Keratinocyte (primary cell): Measurements from ENCODE around the gene AMBP. TPM values are rescaled to one million over a fixed set of nuclear protein-coding genes. Genes with fewer than 3 reads are reported as not detected.

Experiments used
- DNase-seq: peaks from one replicate; pipeline ENCODE4 v3.0.0-alpha.2; 2011; ENCODE audit warnings: low read depth, missing footprints, low spot score
- FAIRE-seq: peaks from 2 replicates; lab custom pipeline; 2011; peaks lifted over from hg19 to GRCh38; lab: Jason Lieb, UNC
- H2AFZ ChIP-seq: 2 replicates; pipeline ENCODE4 v1.6.0; 2012; ENCODE audit warnings: low read length, control low read depth, inconsistent platforms; ENCODE audit not compliant: control insufficient read depth
- H3K27ac ChIP-seq: 2 replicates; pipeline ENCODE4 v1.5.1; 2011; ENCODE audit warnings: low read length; ENCODE audit not compliant: control insufficient read depth, insufficient read depth
- H3K27me3 ChIP-seq: 3 replicates; pipeline ENCODE4 v1.6.0; 2011; ENCODE audit warnings: low read length; ENCODE audit not compliant: control insufficient read depth, insufficient read depth; ENCODE audit errors: extremely low read depth
- H3K36me3 ChIP-seq, 2 experiments: 2 replicates in 1 of 2; 3 replicates in 1 of 2; pipeline ENCODE4 v1.5.1; 2011; ENCODE audit warnings: low read length in 2 of 2, mild to moderate bottlenecking in 1 of 2; ENCODE audit not compliant: control insufficient read depth in 2 of 2, insufficient read depth in 2 of 2; ENCODE audit errors: extremely low read depth in 1 of 2
- H3K4me1 ChIP-seq: 3 replicates; pipeline ENCODE4 v1.5.1; 2011; ENCODE audit warnings: low read length; ENCODE audit not compliant: control insufficient read depth, insufficient read depth; ENCODE audit errors: extremely low read depth
- H3K4me2 ChIP-seq: 3 replicates; pipeline ENCODE4 v1.6.0; 2011; ENCODE audit warnings: low read depth, low read length; ENCODE audit not compliant: control insufficient read depth, insufficient read depth; ENCODE audit errors: extremely low read depth
- H3K4me3 ChIP-seq, 3 experiments: fragments of 200-600 bp in 1 of 3; sonication (generic) in 1 of 3; 2 replicates in 2 of 3; 3 replicates in 1 of 3; pipeline ENCODE4 v1.5.1; 2011 to 2016; ENCODE audit warnings: low read length in 3 of 3, mild to moderate bottlenecking in 3 of 3, control low read depth in 2 of 3, inconsistent platforms in 1 of 3, low read depth in 1 of 3, mixed read lengths in 1 of 3, mixed run types in 1 of 3, moderate library complexity in 1 of 3; ENCODE audit not compliant: control insufficient read depth in 2 of 3, insufficient read depth in 2 of 3; ENCODE audit errors: extremely low read depth in 1 of 3
- H3K79me2 ChIP-seq: 2 replicates; pipeline ENCODE4 v1.6.0; 2012; ENCODE audit warnings: low read length; ENCODE audit not compliant: control insufficient read depth, insufficient read depth
- H3K9ac ChIP-seq: 3 replicates; pipeline ENCODE4 v1.6.0; 2011; ENCODE audit warnings: low read length; ENCODE audit not compliant: control insufficient read depth, insufficient read depth; ENCODE audit errors: extremely low read depth
- H3K9me1 ChIP-seq: 3 replicates; pipeline ENCODE4 v1.6.0; 2011; ENCODE audit warnings: low read length; ENCODE audit not compliant: control insufficient read depth, insufficient read depth; ENCODE audit errors: extremely low read depth
- H3K9me3 ChIP-seq: 2 replicates; pipeline ENCODE4 v1.5.1; 2012; ENCODE audit warnings: low read depth, low read length; ENCODE audit not compliant: control insufficient read depth
- H4K20me1 ChIP-seq: 3 replicates; pipeline ENCODE4 v1.6.0; 2011; ENCODE audit warnings: low read length; ENCODE audit not compliant: control insufficient read depth, insufficient read depth; ENCODE audit errors: extremely low read depth
- EZH2 ChIP-seq: IDR thresholded peaks from one replicate; pipeline ENCODE4 v1.6.1; 2012; ENCODE audit warnings: inconsistent platforms, mild to moderate bottlenecking, low read length, moderate library complexity
- dilution Hi-C: fragments of 300-500 bp; cut with MboI; formaldehyde crosslinking; loops from one replicate; pipeline ENCODE4 v1.7.0; 2020; ENCODE audit warnings: low sequenced_read_pairs; ENCODE audit not compliant: extremely low pct_ligation_motif_present
- polyA plus RNA-seq, 5 experiments: library from polyadenylated mRNA; depleted of rRNA in 3 of 5; stranded (reverse) in 3 of 5; stranded (forward) in 1 of 5; unstranded in 1 of 5; fragments of >200 nt; gene quantifications; 1 replicate in 1 of 5; 2 replicates in 3 of 5; 3 replicates in 1 of 5; pipeline versions ENCODE4 v1.2.1 to v1.2.3, GENCODE V29; 2011 to 2012; ENCODE audit warnings: missing spikeins in 2 of 5, low read depth in 1 of 5, low replicate concordance in 1 of 5
- TF ChIP-seq, protein P1 (sequence below), 3 experiments: IDR thresholded peaks in 1 of 3; conservative IDR thresholded peaks in 1 of 3; optimal IDR thresholded peaks in 1 of 3; 2 replicates in 2 of 3; 3 replicates in 1 of 3; pipeline versions ENCODE3 to v1.5.1; 2011; ENCODE audit warnings: low read length in 3 of 3, mild to moderate bottlenecking in 3 of 3, moderate library complexity in 2 of 3, control low read depth in 1 of 3, inconsistent platforms in 1 of 3; ENCODE audit not compliant: insufficient read depth in 2 of 3; ENCODE audit errors: extremely low read depth in 1 of 3

AMBP gene
- polyA plus RNA-seq, 1 donor (not counting 4 experiments of a cell fraction or from before 2014, with no cell fraction given) = not detected

- Histone ChIP-seq H3K4me3 (no peak overlapping the region), H3K9me3 (no peaks in the 10 kb centered on the region), H3K79me2 (no peaks in the 10 kb centered on the region), H3K4me2 (no peak overlapping the region), H3K27me3 (no peaks in the 10 kb centered on the region), H3K27ac (no peak overlapping the region), H3K4me1 (no peaks in the 10 kb centered on the region), H3K36me3 (no peaks in the 10 kb centered on the region), H3K9ac (no peak overlapping the region), H3K9me1 (no peaks in the 10 kb centered on the region), H2AFZ (no peak overlapping the region), H4K20me1 (no peaks in the 10 kb centered on the region)
- TF ChIP-seq EZH2 = no peak
- TF ChIP-seq, protein P1, sequence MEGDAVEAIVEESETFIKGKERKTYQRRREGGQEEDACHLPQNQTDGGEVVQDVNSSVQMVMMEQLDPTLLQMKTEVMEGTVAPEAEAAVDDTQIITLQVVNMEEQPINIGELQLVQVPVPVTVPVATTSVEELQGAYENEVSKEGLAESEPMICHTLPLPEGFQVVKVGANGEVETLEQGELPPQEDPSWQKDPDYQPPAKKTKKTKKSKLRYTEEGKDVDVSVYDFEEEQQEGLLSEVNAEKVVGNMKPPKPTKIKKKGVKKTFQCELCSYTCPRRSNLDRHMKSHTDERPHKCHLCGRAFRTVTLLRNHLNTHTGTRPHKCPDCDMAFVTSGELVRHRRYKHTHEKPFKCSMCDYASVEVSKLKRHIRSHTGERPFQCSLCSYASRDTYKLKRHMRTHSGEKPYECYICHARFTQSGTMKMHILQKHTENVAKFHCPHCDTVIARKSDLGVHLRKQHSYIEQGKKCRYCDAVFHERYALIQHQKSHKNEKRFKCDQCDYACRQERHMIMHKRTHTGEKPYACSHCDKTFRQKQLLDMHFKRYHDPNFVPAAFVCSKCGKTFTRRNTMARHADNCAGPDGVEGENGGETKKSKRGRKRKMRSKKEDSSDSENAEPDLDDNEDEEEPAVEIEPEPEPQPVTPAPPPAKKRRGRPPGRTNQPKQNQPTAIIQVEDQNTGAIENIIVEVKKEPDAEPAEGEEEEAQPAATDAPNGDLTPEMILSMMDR (optimal IDR thresholded peaks at IDR 0.05 in 1 of 3, IDR thresholded peaks at IDR 0.05 in 1 of 3, conservative IDR thresholded peaks at IDR 0.05 in 1 of 3; ENCODE audit: extremely low read depth in 1 of 3, insufficient read depth in 2 of 3, low read length in 3 of 3) = no peak
- dilution Hi-C loops = no loop called here
- no peak for FAIRE-seq
- DNase-seq = no peak
These were observed 19.4 kb downstream of the AMBP start for GRCh38 chr9:114058688-114059046.

- H2AFZ ChIP-seq = no peak overlapping the region
- no peaks in the 10 kb centered on the region for H3K79me2 ChIP-seq
- H3K9ac ChIP-seq = no peak overlapping the region
- no peaks in the 10 kb centered on the region for H3K27me3 ChIP-seq
- DNase-seq (no peak), FAIRE-seq (no peak)
- dilution Hi-C loops = no loop called here
- no peak overlapping the region for H3K27ac ChIP-seq
- H3K9me3 ChIP-seq = no peaks in the 10 kb centered on the region
- H3K36me3 ChIP-seq = no peaks in the 10 kb centered on the region
- no peak overlapping the region for H3K4me2 ChIP-seq
- no peak overlapping the region for H3K4me3 ChIP-seq
- H4K20me1 ChIP-seq = no peaks in the 10 kb centered on the region
- no peak for TF ChIP-seq EZH2
- TF ChIP-seq, protein P1 (optimal IDR thresholded peaks at IDR 0.05 in 1 of 3, IDR thresholded peaks at IDR 0.05 in 1 of 3, conservative IDR thresholded peaks at IDR 0.05 in 1 of 3; ENCODE audit: extremely low read depth in 1 of 3, insufficient read depth in 2 of 3, low read length in 3 of 3) = no peak
- no peaks in the 10 kb centered on the region for H3K9me1 ChIP-seq
- H3K4me1 ChIP-seq = no peaks in the 10 kb centered on the region
These were observed 20.8 kb downstream of the AMBP start for GRCh38 chr9:114057161-114057885.
